Femur (tissue), 1 donor: ENCODE measurements around the gene GAS7.
A peak's percentile ranks its signal among the peaks of the same experiment; 100 is the strongest.
"Not testable (repeated sequence)": the region's sequence is repeated elsewhere in the genome, so short reads cannot be mapped to it uniquely, and the experiment has no call there.

Experiments used
- DNase-seq: peaks from one replicate; pipeline ENCODE4 v3.0.0-alpha.2; 2017

Gene GAS7

GRCh38 chr17:10069301-10069700 lies 129.1 kb downstream of the GAS7 start:
- peak; percentile 59 for DNase-seq

DNA sequence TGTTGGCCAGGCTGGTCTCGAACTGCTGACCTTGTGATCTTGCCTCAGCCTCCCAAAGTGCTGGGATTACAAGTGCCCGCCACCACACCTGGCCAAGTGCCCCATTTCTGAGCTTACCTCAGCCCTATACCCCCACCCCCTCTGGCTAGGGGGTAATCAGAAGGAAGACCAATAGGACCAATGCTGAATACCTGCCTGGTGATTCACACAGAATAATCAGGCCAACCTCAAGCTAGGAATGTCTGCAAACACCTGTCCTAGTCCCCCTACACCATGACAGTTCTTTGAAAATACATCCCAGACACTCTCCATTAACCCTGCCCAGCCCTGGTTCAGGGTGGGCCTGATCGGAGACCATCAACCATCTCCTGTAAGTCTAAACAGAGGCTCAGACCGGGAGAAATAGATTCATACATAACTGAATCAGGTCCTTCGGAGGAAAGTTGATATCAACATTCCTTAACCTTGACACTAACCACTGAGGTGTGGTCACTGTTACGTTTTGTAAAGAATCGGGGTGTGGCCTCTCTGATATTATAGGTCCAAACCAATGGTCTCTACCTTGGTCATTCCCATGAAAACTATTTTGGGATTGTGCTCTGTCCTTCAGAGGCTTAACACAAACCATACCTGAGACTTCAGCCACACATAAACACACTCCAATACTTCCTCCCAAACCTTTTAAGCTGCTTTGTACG lies 130.8 kb downstream of the GAS7 start:
- no peak for DNase-seq

GRCh38 chr17:10064536-10064935 lies 133.9 kb downstream of the GAS7 start:
- DNase-seq: no peak

- DNase-seq: peak; percentile 59
Observed at GRCh38 chr17:10063730-10064241, 134.6 kb downstream of the GAS7 start.

DNA sequence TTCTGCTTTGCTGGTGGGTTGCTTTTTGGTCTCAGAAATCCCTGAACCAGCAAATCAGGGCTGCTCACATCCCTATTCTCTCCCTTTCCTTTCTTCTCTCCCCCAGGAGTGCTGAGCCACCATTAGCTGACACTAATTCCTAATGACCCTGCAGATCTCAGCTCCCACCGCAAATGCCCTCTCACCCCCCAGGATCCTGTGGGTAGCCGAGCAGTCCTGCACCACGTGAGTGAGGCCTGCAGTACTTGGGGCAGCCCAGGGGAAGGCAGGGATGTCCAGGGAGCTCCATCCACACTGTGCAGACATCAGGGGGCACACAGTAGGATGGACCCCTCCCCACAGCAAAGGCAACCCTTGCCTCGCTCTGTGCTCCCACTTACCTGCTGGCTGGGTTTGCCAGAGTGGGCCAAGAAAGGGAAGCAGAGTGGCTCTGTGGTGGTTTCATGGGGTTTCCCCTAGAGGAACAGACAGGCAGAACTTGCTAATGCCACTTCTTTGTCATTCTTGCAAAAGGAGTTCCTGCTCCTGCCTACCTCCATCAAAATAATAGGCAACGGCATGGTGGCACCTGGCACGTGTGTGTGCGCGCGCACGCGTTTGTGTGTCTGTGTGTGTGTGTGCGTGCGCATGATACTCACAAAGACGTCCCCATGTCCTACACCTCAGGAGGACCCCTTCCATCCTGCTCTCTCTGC lies 135.6 kb downstream of the GAS7 start:
- DNase-seq: no peak

DNA sequence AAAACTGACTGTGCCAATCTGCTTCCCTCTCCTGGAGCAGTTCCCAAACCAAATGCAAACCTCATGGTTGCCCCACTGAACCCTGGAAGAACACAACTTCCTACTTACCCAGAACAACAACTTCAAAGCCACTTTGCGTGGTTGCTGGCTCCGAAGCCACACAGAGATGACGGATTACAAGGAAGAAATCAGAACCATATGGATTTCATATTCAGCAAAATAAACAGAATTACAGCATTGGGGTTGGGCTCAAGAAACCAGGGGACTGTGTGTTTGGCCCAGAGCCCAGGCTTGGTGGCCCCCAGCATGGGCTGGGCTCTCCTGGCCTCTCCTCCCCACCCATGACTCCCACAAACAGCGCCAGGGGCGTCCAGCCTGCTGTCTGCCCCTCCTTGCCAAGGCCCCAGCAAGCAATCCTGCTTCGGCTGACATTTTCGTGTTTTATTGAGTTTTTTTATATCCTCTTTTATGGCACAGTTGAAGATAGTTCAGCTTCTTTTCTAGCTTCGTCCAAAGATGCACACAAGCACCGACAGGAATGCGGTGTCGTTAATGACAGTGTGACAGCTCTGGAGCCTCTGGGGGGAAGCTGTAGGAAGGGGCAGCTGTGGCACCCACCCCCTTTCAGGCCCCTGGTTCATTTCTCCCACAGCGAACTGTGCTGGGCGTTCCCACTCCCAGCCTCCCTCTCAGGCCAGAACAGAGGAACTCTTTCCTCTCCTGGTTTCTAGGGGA lies 137.1 kb downstream of the GAS7 start:
- DNase-seq: peak; percentile 89

DNA sequence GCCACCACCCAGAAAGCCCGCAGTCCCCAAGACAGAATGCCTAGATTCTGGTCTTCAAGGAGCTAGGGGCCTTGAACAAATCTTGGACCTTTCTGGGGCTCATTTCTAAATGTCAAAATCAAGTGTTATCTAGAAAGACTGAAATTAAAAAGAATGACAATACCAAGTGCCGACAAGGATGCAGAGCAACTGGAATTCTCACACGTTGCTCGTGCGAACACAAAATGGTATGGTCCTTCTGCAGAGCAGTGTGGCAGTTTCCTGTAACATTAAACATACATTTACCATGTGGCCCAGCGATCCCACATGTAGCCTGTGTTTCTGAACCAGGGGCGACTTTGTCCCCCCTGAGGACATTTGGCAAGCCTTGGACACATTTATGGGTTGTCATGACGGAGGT lies 137.9 kb downstream of the GAS7 start:
- no peak for DNase-seq

GRCh38 chr17:10059684-10060211 lies 138.7 kb downstream of the GAS7 start:
- peak; percentile 89 for DNase-seq

DNA sequence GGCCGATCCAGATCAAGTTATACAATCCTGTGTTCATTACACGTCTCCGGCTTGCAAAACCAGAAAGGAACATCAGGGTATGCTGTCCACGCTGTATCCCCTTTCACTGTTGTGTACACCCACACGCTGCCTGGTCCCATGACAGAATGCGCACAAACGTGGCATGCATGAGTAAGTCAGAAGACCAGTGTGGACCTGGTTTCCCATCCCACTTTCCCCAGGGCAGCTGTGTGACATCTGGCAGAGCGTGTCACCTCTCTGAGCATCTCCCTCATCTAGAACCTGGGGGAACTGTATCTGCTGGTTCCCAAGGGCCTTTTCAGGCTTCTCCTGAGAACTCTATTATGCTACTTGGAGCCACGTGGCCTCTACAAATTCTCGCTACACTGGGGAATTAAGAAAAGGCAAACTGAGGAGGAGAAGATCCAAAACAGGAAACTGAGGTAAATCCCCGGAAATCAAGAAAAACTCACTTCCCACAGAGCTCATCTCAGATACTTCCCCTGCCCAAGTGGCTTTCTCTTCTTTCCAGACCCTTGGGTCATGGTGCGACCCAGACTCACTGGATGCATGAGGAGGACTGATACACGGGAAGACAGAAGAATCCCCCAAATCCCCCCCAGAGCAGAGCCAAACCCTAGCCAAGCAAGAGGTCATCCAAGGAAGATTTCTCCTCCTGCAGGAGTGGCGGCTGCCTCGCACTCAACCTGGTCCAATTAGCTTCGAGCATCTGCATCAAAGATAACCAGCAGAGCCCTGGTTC lies 139.3 kb downstream of the GAS7 start:
- DNase-seq: peak; percentile 43

GRCh38 chr17:10057466-10057865 lies 140.9 kb downstream of the GAS7 start:
- not testable (repeated sequence) for DNase-seq

GRCh38 chr17:10055262-10055975 lies 143.0 kb downstream of the GAS7 start:
- DNase-seq: peak; percentile 48

GRCh38 chr17:10053782-10054540 lies 144.4 kb downstream of the GAS7 start:
- DNase-seq: peak; percentile 56

- DNase-seq: no peak
Observed at GRCh38 chr17:10052106-10052813, 146.1 kb downstream of the GAS7 start.

DNA sequence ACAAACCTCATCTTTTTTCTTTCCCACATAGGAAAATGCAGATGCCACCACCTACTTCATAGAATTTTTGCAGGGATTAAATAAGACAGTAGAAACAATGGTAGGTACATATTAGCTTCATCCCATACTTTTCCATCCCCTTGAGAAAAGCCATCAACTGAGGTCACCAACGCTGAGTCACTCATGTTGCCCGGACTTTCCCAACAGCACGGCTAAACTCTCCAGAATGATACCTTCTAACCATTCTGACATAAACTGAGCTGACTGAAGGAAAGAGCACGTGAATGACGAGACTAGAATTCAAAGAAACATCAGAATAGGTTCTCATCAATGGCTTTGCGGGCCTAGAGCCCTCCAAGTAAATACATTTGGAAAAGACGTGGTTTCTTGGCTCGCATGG lies 147.3 kb downstream of the GAS7 start:
- no peak for DNase-seq

- DNase-seq: peak; percentile 83
Observed at GRCh38 chr17:10050597-10051101, 147.8 kb downstream of the GAS7 start.

GRCh38 chr17:10048629-10049350 lies 149.6 kb downstream of the GAS7 start:
- no peak for DNase-seq

- DNase-seq: no peak
Observed at GRCh38 chr17:10046786-10047785, 151.3 kb downstream of the GAS7 start.
